HFFc6 (cell line): ENCODE data around the gene ADH7. TPM values are rescaled to one million over a fixed set of nuclear protein-coding genes. Genes with fewer than 3 reads are reported as not detected.

Source experiments
- DNase-seq: peaks from one replicate; pipeline ENCODE4 v3.0.0-alpha.2; 2018
- H3K27ac Mint-ChIP-seq: 2 replicates; pipeline ENCODE4 v1.8.0; 2020; ENCODE audit warnings: mild to moderate bottlenecking, mixed read lengths
- H3K27me3 Mint-ChIP-seq: 2 replicates; pipeline ENCODE4 v1.8.0; 2021; ENCODE audit warnings: mild to moderate bottlenecking, moderate library complexity, mixed read lengths; ENCODE audit not compliant: insufficient read depth
- H3K36me3 Mint-ChIP-seq: 2 replicates; pipeline ENCODE4 v1.8.0; 2021; ENCODE audit warnings: low read depth, mixed read lengths
- H3K4me1 Mint-ChIP-seq: 2 replicates; pipeline ENCODE4 v1.8.0; 2020; ENCODE audit warnings: low read depth, mixed read lengths
- H3K4me3 Mint-ChIP-seq: 2 replicates; pipeline ENCODE4 v1.8.0; 2020; ENCODE audit warnings: mild to moderate bottlenecking, moderate library complexity, mixed read lengths
- H3K9me3 Mint-ChIP-seq: 2 replicates; pipeline ENCODE4 v1.8.0; 2020; ENCODE audit warnings: mild to moderate bottlenecking, mixed read lengths
- CTCF ChIP-seq: fragments of 200-600 bp; sonication (generic); IDR thresholded peaks from 2 replicates; pipeline ENCODE4 v1.5.0; 2021; ENCODE audit warnings: antibody characterized with exemption, mild to moderate bottlenecking
- total RNA-seq, 6 experiments: library from RNA; stranded (reverse); fragmentation: NEBNext Ultra II Directional; extraction: Animal tissue kit (Norgen Biotek cat#: 25700); gene quantifications; 2 replicates in 1 of 6; 3 replicates in 5 of 6; pipeline ENCODE4 v1.2.3, GENCODE V29; 2021

The ADH7 gene
- total RNA-seq, 6 experiments from 2014 or later: not detected

- no peaks in the 10 kb centered on the region; the same call in 1 of the 2 replicates for H3K36me3 Mint-ChIP-seq
- peak; percentile 31; the same call in 1 of the 2 replicates for TF ChIP-seq CTCF
- no peak overlapping the region for H3K27ac Mint-ChIP-seq
- H3K9me3 Mint-ChIP-seq: peaks cover 9% of the 10 kb centered on the region; the same call in 1 of the 2 replicates
- peaks cover 44% of the 10 kb centered on the region for H3K4me1 Mint-ChIP-seq
- DNase-seq: no peak
- H3K27me3 Mint-ChIP-seq: peaks cover 4% of the 10 kb centered on the region
- H3K4me3 Mint-ChIP-seq: no peak overlapping the region
Measured at GRCh38 chr4:99402765-99403164, 32.4 kb downstream of the ADH7 start.

GRCh38 chr4:99400831-99401230, 34.3 kb downstream of the ADH7 start:
- Mint-ChIP-seq H3K4me1 (peaks cover 50% of the 10 kb centered on the region), H3K27ac (no peak overlapping the region), H3K27me3 (no peaks in the 10 kb centered on the region; the same call in 1 of the 2 replicates), H3K9me3 (peaks cover 10% of the 10 kb centered on the region; the same call in 1 of the 2 replicates), H3K36me3 (peaks cover 6% of the 10 kb centered on the region; the same call in 1 of the 2 replicates), H3K4me3 (no peak overlapping the region)
- TF ChIP-seq CTCF: no peak
- DNase-seq: no peak

- H3K4me3 Mint-ChIP-seq: no peak overlapping the region
- H3K27ac Mint-ChIP-seq: no peak overlapping the region
- peaks cover 10% of the 10 kb centered on the region; the same call in 1 of the 2 replicates for H3K9me3 Mint-ChIP-seq
- H3K27me3 Mint-ChIP-seq: no peaks in the 10 kb centered on the region; the same call in none of the 2 replicates
- DNase-seq: no peak
- H3K4me1 Mint-ChIP-seq: peaks cover 50% of the 10 kb centered on the region
- peaks cover 6% of the 10 kb centered on the region; the same call in 1 of the 2 replicates for H3K36me3 Mint-ChIP-seq
- TF ChIP-seq CTCF: no peak
Measured at GRCh38 chr4:99399017-99399416, 36.1 kb downstream of the ADH7 start.

GRCh38 chr4:99395595-99396364, 39.4 kb downstream of the ADH7 start:
- Mint-ChIP-seq H3K9me3 (peaks cover 10% of the 10 kb centered on the region; the same call in 1 of the 2 replicates), H3K27me3 (no peaks in the 10 kb centered on the region; the same call in 1 of the 2 replicates), H3K27ac (peak overlapping the region; percentile 90), H3K4me1 (peaks cover 40% of the 10 kb centered on the region), H3K4me3 (no peak overlapping the region; the same call in 1 of the 2 replicates), H3K36me3 (peaks cover 6% of the 10 kb centered on the region; the same call in 1 of the 2 replicates)
- no peak for TF ChIP-seq CTCF
- DNase-seq: peak; percentile 61

- H3K9me3 Mint-ChIP-seq: peaks cover 10% of the 10 kb centered on the region; the same call in 1 of the 2 replicates
- H3K27me3 Mint-ChIP-seq: no peaks in the 10 kb centered on the region; the same call in 1 of the 2 replicates
- no peak for TF ChIP-seq CTCF
- peak overlapping the region; percentile 90 for H3K27ac Mint-ChIP-seq
- peak overlapping the region; percentile 61; the same call in 1 of the 2 replicates for H3K4me3 Mint-ChIP-seq
- DNase-seq: no peak
- H3K36me3 Mint-ChIP-seq: peaks cover 6% of the 10 kb centered on the region; the same call in 1 of the 2 replicates
- H3K4me1 Mint-ChIP-seq: peaks cover 38% of the 10 kb centered on the region
Measured at GRCh38 chr4:99394896-99395295, 40.2 kb downstream of the ADH7 start.
